Nephron progenitor cell (in vitro differentiated cells): ENCODE measurements around the gene AMOTL2.

Experiments used
- DNase-seq: peaks from one replicate; pipeline ENCODE4 v3.0.0; 2021
- H3K27ac Mint-ChIP-seq: 2 replicates; pipeline ENCODE4 v1.8.0; 2021; ENCODE audit warnings: mild to moderate bottlenecking, moderate library complexity, mixed read lengths
- H3K27me3 Mint-ChIP-seq: 2 replicates; pipeline ENCODE4 v1.8.0; 2021; ENCODE audit warnings: mild to moderate bottlenecking, low read depth, mixed read lengths; ENCODE audit not compliant: poor library complexity
- H3K36me3 Mint-ChIP-seq: 2 replicates; pipeline ENCODE4 v1.8.0; 2021; ENCODE audit warnings: low read depth, mixed read lengths
- H3K4me1 Mint-ChIP-seq: 2 replicates; pipeline ENCODE4 v1.8.0; 2021; ENCODE audit warnings: mixed read lengths
- H3K4me3 Mint-ChIP-seq: 2 replicates; pipeline ENCODE4 v1.8.0; 2021; ENCODE audit warnings: mild to moderate bottlenecking, moderate library complexity, mixed read lengths
- H3K9me3 Mint-ChIP-seq: 2 replicates; pipeline ENCODE4 v1.8.0; 2021; ENCODE audit warnings: mild to moderate bottlenecking, moderate library complexity, mixed read lengths
- TF ChIP-seq, protein P1 (sequence below): fragments of 200-600 bp; sonication (generic); IDR thresholded peaks from 2 replicates; pipeline ENCODE4 v1.5.0; 2021; ENCODE audit warnings: antibody characterized with exemption

The AMOTL2 gene

DNA sequence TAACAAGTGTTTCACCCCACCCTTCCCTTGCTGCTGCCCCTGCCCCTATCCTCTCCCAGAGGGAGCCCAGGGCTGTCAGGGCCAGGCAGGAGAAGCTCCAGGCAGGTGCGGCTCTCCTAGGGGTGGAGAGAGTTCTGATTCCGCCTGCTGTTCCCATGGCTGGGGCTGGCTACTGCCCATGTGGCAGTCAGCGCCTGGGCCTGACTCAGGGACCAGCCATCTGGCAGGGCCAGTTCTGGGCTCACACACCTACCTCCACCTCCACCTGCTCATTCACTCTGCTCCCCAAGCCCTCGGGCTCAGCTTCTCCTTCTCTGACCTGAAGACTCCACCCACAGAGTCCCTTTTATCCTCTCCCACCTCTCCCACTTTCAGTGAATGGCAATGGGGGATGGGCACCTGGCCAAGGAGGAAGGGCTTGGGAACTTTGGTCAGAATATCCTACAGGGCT, 23.4 kb downstream of the AMOTL2 start:
- Mint-ChIP-seq H3K4me1 (peaks cover 49% of the 10 kb centered on the region), H3K27me3 (peaks cover 10% of the 10 kb centered on the region), H3K36me3 (peaks cover 39% of the 10 kb centered on the region), H3K4me3 (no peak overlapping the region), H3K9me3 (peaks cover 21% of the 10 kb centered on the region), H3K27ac (no peak overlapping the region)
- DNase-seq = no peak
- TF ChIP-seq, protein P1, sequence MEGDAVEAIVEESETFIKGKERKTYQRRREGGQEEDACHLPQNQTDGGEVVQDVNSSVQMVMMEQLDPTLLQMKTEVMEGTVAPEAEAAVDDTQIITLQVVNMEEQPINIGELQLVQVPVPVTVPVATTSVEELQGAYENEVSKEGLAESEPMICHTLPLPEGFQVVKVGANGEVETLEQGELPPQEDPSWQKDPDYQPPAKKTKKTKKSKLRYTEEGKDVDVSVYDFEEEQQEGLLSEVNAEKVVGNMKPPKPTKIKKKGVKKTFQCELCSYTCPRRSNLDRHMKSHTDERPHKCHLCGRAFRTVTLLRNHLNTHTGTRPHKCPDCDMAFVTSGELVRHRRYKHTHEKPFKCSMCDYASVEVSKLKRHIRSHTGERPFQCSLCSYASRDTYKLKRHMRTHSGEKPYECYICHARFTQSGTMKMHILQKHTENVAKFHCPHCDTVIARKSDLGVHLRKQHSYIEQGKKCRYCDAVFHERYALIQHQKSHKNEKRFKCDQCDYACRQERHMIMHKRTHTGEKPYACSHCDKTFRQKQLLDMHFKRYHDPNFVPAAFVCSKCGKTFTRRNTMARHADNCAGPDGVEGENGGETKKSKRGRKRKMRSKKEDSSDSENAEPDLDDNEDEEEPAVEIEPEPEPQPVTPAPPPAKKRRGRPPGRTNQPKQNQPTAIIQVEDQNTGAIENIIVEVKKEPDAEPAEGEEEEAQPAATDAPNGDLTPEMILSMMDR = no peak

DNA sequence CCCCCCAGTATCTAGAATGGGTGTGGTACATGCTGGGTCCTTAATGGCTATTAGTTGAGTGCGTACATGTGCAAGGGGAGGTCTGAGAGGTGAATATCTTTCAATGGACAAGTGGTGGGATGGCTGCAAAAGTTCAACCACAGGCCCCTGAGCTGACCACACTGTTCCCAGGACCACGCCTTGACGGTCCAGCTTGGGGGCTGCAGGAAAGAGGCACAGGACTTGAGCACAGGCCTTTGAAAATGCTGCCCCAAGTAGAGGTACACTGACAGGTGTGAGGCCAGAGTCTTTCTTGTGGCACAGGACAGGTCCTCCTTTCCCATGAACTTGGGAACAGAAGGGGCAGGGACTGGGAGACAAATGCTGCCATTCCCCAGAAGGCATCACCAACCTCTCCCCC, 24.0 kb downstream of the AMOTL2 start:
- TF ChIP-seq, protein P1 = no peak
- peaks cover 10% of the 10 kb centered on the region for H3K27me3 Mint-ChIP-seq
- H3K36me3 Mint-ChIP-seq = peaks cover 33% of the 10 kb centered on the region
- no peak overlapping the region for H3K4me3 Mint-ChIP-seq
- no peak overlapping the region for H3K27ac Mint-ChIP-seq
- peaks cover 43% of the 10 kb centered on the region for H3K4me1 Mint-ChIP-seq
- no peak for DNase-seq
- H3K9me3 Mint-ChIP-seq = peaks cover 22% of the 10 kb centered on the region

DNA sequence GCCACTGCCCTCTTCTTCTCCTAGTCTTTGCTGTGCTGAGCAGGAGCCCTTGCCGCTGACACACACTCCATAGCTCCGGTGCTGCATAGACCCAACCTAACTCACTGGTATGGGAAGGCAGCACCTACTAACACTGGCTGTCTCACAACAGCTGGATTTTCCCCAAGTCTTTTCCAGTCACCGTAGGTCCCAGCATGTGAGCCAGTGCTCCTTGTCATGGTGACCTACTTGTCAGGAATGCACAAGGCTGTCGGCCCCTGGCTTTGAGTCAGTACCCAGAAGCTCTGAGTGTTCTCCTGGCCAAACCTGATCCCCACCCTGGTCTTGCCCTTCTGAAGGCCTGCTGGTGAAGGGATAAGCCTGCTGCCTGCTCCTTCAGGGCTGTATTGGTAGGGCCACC, 25.7 kb downstream of the AMOTL2 start:
- DNase-seq = no peak
- Mint-ChIP-seq H3K4me1 (peaks cover 27% of the 10 kb centered on the region), H3K4me3 (no peak overlapping the region), H3K27ac (no peak overlapping the region), H3K36me3 (peaks cover 29% of the 10 kb centered on the region), H3K27me3 (peaks cover 10% of the 10 kb centered on the region), H3K9me3 (peaks cover 25% of the 10 kb centered on the region)
- TF ChIP-seq, protein P1 = no peak

DNA sequence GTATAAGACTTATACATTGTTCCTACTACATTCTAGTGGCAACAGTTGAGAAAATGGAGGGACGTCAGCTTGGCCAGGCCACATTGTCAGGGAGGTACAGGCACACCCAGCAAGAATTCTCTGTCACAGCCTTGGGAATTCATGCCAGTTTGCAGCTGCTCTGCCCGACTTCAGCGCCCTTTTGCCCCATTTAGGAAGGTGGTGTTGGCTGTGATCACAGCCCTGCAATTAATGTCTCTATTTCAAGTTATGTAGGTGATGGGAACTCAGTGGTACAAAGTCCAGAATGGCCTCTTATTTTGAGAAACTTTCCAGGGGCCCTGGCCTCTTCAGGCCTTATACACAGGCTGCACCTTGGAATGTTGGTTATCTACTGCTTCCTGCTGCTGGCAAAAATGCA, 26.7 kb downstream of the AMOTL2 start:
- H3K9me3 Mint-ChIP-seq = peaks cover 25% of the 10 kb centered on the region
- no peak for DNase-seq

DNA sequence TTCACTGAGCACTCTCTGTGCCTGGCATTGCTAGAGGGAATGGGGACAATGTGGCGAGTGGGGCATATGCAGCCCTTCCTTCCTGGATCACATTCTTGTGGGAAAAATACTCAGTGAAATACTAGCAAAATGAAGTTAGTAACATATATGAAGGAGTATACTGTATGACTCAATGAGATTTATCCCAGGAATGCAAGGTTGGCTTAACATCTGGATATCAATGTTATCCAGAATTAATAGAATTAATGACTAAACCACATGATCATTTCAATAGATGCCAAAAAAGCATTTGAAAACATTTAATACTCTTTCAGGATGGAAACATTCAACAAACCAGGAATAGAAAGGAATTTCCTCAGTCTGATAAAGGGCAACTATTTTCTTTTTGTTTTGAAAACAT, 27.5 kb downstream of the AMOTL2 start:
- Mint-ChIP-seq H3K9me3 (peaks cover 25% of the 10 kb centered on the region), H3K27me3 (peaks cover 8% of the 10 kb centered on the region), H3K36me3 (peaks cover 19% of the 10 kb centered on the region)

More for the DNA sequence above, 26.7 kb downstream of the AMOTL2 start:
- Mint-ChIP-seq H3K27ac (no peak overlapping the region), H3K27me3 (peaks cover 10% of the 10 kb centered on the region), H3K4me1 (peaks cover 17% of the 10 kb centered on the region), H3K4me3 (no peak overlapping the region), H3K36me3 (peaks cover 23% of the 10 kb centered on the region)
- TF ChIP-seq, protein P1 = no peak

DNA sequence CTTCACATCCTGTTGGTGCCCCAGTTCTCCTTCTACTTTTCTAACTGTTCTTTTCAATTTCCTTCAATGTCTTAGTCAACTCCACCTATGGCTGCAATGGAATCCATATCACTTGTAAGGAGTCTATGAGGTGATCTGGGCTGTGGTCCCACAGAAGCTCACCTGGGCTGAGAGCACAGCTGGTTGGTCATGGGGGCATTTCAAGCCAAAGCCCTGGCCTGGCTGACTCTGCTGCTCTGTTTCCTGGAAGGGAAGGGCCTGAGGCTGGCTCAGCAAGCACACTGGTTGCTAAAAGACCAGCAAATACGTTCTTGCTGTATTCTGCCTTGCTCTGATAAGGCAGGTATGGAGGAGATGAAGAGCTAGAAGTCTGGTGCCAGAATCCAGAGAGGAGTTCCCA, 29.0 kb downstream of the AMOTL2 start:
- no peak overlapping the region for H3K27ac Mint-ChIP-seq
- peaks cover 7% of the 10 kb centered on the region for H3K27me3 Mint-ChIP-seq
- peaks cover 25% of the 10 kb centered on the region for H3K9me3 Mint-ChIP-seq
- no peak overlapping the region for H3K4me3 Mint-ChIP-seq
- peaks cover 18% of the 10 kb centered on the region for H3K36me3 Mint-ChIP-seq
- H3K4me1 Mint-ChIP-seq = peaks cover 18% of the 10 kb centered on the region
- DNase-seq = no peak
- TF ChIP-seq, protein P1 = no peak

More for the DNA sequence above, 27.5 kb downstream of the AMOTL2 start:
- TF ChIP-seq, protein P1 = no peak
- no peak for DNase-seq
- H3K27ac Mint-ChIP-seq = no peak overlapping the region
- peaks cover 12% of the 10 kb centered on the region for H3K4me1 Mint-ChIP-seq
- no peak overlapping the region for H3K4me3 Mint-ChIP-seq
